T-helper 1 cell (primary cell): ENCODE measurements around the gene FBXO24.
"Not testable (repeated sequence)": the region's sequence is repeated elsewhere in the genome, so short reads cannot be mapped to it uniquely, and the experiment has no call there.

Experiments
- DNase-seq, 5 donors: peaks; one replicate each; pipeline ENCODE4 v3.0.0-alpha.2; 2012 to 2020
- total RNA-seq, 4 donors: gene quantifications; one replicate each; lab custom pipeline; 2026; lab: John Stamatoyannopoulos, UW

FBXO24 gene, protein sequence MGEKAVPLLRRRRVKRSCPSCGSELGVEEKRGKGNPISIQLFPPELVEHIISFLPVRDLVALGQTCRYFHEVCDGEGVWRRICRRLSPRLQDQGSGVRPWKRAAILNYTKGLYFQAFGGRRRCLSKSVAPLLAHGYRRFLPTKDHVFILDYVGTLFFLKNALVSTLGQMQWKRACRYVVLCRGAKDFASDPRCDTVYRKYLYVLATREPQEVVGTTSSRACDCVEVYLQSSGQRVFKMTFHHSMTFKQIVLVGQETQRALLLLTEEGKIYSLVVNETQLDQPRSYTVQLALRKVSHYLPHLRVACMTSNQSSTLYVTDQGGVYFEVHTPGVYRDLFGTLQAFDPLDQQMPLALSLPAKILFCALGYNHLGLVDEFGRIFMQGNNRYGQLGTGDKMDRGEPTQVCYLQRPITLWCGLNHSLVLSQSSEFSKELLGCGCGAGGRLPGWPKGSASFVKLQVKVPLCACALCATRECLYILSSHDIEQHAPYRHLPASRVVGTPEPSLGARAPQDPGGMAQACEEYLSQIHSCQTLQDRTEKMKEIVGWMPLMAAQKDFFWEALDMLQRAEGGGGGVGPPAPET
- total RNA-seq: 0.46 to 1.9 (median 0.88) reads per million in 4 donors

- DNase-seq: peak; percentile 98 to 100 (median 99)
These were observed at the start of gene FBXO24 for GRCh38 chr7:100586266-100587025. TSS of gene FBXO24 (plus strand) at chr7:100586328. CDS start at chr7:100586626, 298 bp downstream.

DNA sequence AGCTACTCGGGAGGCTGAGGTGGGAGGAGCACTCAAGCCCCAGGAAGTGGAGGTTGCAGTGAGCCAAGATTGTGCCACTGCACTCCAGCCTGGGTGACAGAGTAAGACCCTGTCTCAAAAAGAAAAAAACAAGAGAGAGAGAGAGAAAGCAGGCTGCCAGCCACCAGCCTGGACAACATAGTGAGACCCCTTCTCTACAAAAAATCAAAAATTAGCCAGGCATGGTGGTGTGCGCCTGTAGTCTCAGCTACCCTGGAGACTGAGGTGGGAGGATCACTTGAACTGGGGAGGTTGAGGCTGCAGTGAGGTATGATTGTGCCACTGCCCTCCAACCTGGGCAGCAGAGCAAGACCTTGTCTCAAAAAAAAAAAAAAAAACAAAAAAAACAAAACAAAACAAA is 49.4 kb upstream of the FBXO24 start:
- not testable (repeated sequence) for DNase-seq

DNA sequence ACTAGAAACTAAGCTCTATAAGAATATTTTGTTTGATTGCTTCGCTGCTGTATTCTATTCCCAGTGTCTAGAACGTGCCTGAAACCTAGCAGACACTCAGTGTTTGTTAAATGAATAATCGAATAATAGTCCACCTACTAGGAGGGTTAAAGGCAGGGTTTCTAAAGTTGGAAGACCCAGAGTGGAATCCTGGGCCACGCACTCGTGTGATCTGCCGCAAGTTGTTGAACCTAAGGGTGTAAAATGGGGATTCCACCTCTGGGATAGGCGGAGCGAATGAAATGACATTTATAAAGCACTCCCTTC is 47.8 kb upstream of the FBXO24 start:
- no peak for DNase-seq

- DNase-seq: peak; percentile 100
These were observed 47.3 kb upstream of the FBXO24 start, which contains the start of gene AGFG2 for GRCh38 chr7:100538654-100539435. TSS of gene AGFG2 (plus strand) at chr7:100539203. CDS start at chr7:100539347, 144 bp downstream.

- DNase-seq: no peak
These were observed 46.6 kb upstream of the FBXO24 start for GRCh38 chr7:100539436-100540006.

- no peak for DNase-seq
These were observed 45.9 kb upstream of the FBXO24 start for GRCh38 chr7:100540073-100540723.

- not testable (repeated sequence) for DNase-seq
These were observed 44.8 kb upstream of the FBXO24 start for GRCh38 chr7:100541309-100541708.

- DNase-seq: no peak
These were observed 42.5 kb upstream of the FBXO24 start for GRCh38 chr7:100543586-100543985.

DNA sequence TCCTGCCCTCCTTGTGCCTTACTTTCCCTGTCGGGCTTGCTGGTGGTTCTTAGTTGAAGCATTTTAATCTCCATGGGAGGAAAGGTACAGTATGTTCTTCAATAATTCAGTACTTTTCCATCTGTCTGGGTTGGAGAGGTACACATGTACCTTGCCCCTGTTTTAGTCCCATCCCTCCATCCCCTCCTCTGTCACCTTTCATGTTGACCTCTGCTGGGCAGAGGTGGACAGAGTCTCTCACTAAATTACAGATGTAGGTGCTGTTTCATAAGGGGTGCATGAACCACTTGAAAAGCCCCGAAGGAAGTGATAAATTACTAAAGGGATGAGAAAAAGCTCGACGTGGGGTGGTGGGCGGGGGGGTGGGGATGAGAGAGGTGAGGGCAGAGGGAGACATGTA is 41.7 kb upstream of the FBXO24 start:
- no peak for DNase-seq

GRCh38 chr7:100544967-100545359 is 41.2 kb upstream of the FBXO24 start:
- DNase-seq: no peak

GRCh38 chr7:100545360-100546128 is 40.6 kb upstream of the FBXO24 start:
- DNase-seq: peak in 2 of 5 donors; percentile 22 to 79

- peak in 1 of 5 donors; percentile 65 for DNase-seq
These were observed 39.8 kb upstream of the FBXO24 start for GRCh38 chr7:100546129-100546925.

DNA sequence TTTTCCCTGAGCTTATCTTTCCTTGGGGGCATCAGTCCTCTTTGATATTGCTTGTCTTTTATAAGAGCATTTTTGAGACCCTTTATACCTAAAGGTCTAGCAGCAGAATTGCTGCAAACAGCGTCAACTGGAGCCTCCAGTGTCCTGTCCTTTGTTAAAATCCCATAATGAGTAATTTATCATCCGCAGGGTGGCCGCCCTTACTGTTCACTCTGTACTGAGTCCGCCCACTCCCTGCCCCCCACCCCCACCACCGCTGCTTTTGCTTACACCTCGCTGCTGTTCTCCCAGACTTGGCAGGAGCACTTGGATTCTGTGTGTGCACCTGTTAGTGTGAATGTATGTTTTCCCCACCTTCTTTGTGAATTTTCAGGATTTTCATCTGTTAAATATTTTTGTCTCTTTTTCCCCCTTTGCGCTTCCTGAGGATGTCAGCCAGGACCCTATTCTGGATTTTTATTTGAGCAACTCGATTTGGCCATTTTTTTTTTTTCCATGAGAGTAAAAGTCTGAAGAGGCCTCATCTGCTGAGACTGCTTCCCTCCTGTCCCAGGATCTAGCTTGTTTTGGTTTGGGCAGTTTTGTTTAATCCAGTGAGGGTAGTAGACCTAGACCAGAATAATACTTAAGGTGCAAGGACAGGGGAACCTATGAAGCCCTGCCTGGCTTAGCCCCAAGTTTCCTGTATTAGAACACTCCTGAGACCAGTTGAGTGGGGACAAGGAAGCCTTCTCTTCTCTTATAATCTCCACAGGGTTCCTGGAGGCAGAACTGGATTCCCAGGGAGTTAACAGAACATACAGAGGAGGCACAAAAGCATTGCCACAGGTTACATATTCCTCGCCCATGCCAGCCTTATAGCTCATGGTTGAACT is 39.0 kb upstream of the FBXO24 start:
- no peak for DNase-seq

DNA sequence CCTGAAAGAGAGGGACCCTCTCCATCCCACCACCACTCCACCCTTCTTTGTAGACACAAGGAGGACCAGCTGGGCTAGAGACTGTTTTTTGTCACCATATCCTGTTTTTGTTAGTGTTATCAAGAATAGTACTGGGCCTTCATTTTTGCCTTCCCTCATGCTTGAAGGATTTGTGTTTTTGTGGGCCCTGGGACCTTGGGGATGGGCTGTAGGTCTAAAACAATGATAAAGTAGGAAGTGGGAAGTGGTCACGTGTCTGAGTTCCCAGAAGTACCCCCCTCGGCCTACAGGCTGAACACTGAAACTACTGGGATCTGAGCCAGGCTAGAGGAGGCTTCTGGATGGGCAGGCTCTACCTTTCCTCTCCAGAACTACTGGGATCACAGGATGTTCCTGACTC is 38.3 kb upstream of the FBXO24 start:
- no peak for DNase-seq

- not testable (repeated sequence) for DNase-seq
These were observed 37.7 kb upstream of the FBXO24 start for GRCh38 chr7:100548446-100548845.

- no peak for DNase-seq
These were observed 33.6 kb upstream of the FBXO24 start for GRCh38 chr7:100552532-100552931.

DNA sequence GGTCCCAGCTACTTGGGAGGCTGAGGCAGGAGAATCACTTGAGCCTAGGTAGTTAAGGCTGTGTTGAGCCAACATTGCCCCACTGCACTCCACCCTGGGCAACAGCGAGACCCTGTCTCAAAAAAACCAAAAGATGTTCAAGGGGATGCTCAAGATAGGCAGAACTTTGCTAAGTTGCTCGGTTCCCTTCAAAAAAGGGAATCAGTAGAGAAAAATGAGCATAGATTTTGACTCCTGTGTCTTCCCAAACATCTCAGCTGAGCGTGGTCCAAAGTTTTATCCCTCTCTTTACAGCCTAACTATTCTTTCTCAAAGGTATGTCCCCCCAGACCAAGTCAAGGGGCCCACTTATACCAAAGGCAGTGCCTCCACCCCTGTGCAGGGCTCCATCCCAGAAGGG is 33.1 kb upstream of the FBXO24 start:
- DNase-seq: no peak

DNA sequence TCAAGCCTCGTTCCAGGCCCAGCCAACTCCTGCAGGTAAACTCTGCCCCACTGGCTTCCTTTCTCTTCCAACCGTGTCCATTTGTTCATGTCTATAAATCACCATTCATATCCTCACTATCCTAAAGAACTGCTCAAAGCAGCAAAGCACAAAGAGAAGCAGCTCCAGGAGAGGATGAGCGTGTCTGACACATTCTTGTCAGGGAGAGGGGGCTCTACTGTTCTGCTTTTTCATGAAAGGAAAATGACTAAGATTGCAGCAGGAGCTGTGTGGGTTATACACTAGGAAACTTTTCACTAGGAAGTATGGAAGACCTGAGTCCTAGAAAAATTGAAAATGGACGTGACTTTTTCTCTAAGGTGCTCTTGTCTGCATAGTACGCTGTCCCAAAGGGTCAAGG is 30.4 kb upstream of the FBXO24 start:
- DNase-seq: no peak

DNA sequence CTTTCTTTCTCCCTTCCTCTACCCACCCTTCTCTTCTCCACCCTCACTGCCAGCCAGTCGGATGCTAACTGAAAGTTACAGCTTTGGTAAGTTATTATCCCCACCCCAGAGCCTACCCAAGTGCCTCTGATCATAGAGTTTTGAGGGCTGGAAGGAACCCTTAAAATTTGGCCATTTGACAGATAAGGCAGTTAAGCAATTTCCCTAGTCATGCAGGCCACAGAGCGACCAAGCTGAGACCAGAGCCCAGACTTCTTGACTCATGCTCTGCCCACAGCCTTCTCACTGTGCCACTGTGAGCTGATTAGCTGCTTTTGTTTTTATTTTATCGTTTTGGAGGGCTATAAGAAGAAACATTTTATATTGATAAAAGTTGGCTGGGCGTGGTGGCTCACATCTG is 29.6 kb upstream of the FBXO24 start:
- no peak for DNase-seq
